Activated CD4-positive, alpha-beta T cell treated with anti-CD3 and anti-CD28 coated beads for 48 hours (primary cell): ENCODE results near the gene CEBPE.
"Not testable (repeated sequence)": the region's sequence is repeated elsewhere in the genome, so short reads cannot be mapped to it uniquely, and the experiment has no call there.

Experiments
- DNase-seq: peaks from one replicate; pipeline ENCODE4 v3.0.0-alpha.2; 2020

CEBPE gene

DNA sequence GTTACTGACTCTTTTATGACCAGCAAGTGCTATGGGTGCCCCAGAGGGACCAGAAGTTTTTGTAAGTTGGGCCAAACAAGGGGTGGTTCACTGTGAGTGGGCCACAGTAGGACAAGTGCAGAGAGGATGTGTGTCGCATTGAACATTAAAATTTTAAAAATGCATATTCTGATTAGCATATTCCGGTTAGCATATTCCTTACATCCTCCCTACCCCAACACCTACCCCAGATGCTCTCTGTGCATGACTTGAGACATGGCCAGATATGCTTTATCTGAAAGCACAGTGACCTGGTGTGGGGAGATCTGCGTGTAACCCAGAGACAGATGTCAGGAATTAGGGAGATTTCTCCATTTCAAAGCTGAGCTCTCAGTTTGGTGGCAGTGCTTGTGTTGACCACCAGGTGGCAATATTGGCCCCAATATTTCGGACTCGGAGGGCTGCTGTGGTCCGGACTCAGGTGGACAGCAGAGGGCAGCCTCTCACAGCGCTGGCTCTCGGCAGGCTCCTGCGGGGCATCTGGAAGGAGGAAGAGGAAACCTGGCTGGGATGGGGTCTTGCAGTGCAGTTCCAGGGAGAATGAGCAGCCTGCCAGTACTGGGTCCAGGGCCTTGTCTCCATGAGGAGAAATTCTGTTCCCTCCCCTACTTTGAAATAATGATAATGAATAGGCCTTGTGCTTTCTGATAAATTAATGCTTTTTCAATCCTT lies 1.6 kb upstream of the CEBPE start:
- DNase-seq, result peak; percentile 88

DNA sequence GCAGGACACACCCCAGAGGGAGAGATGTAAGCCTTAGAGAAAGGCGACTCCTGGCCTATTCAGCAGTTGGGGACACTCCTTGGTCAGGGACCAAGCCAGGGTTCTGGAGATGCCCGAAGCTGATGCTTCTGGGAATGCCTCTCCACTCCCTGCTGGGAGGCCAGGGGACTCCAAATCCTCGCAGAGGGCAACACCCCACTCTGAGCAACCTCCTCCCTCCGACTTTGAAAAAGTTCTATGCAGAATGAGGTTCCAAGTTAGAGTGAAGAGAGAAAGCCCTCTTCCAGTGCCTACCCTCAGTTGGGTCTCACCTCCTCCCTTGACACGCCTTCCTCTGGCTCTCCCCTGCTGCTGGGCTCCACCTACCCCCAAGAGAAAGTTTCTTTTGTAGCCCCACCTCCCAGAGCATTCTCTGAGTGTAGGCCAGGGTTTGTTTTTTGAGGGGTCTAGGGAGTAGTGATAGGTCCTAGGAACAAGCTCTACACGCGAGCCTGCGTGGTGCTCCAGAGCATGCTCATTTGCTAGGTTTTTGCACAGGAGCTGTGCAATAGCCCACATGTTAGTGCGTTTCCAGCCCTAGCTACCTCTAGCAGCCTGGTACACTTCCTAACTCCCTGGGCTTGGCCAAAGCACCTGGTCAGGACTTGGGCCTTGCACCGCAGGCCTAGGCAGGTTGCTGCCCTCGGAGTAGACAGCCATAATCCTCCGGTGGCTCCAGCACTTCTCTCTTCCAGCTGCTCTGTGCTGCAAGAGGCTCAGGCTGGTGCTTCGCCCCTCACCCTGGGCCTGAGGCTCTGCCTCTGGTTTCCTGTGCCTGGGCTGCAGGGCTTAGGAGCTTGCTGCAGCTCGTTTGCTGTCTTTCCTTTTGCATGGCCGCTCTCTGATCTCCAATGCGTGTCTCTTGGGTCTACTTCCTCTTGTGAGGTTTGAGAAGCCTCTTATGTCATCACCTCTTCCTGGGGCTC lies 590 bp upstream of the CEBPE start:
- peak; percentile 24 for DNase-seq

GRCh38 chr14:23117371-23118020 lies 1.6 kb downstream of the CEBPE start:
- DNase-seq, result no peak

- no peak for DNase-seq
Observed at GRCh38 chr14:23115918-23116317, 3.1 kb downstream of the CEBPE start.

DNA sequence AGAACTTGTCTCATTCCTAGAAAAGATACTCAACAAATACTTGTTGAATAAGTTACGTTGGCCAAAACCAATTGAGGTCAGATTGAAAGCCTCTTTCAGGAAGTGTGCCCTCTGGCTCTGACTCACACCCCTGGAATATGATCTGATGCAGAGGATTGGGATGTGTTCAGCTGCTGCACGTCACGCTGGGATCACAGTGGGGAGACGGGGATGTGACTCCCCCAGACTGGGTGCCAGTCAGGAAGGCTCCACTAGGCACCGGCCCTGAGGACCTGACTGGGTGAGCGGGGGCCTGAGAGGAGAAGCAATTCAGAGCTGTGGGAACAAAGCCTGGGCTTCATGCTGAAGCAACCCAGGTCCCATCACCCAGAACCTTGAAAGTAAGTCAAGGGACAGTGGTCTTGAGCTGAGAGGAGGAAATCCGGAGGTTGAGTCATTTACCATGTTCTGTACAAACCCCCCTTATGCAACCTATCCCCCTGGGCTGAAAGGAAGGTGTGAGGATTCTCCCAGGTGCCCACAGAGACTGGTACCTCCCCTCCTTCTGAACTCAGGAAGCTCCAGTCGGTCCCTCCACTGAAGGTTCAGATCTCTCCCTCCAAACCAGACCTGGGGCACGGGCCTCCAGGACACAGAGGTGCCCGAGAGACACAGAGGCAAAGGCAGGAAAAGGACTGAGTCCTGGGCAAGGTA lies 3.9 kb downstream of the CEBPE start:
- no peak for DNase-seq

- no peak for DNase-seq
Observed at GRCh38 chr14:23114669-23115038, 4.4 kb downstream of the CEBPE start.

- no peak for DNase-seq
Observed at GRCh38 chr14:23114120-23114458, 5.0 kb downstream of the CEBPE start.

DNA sequence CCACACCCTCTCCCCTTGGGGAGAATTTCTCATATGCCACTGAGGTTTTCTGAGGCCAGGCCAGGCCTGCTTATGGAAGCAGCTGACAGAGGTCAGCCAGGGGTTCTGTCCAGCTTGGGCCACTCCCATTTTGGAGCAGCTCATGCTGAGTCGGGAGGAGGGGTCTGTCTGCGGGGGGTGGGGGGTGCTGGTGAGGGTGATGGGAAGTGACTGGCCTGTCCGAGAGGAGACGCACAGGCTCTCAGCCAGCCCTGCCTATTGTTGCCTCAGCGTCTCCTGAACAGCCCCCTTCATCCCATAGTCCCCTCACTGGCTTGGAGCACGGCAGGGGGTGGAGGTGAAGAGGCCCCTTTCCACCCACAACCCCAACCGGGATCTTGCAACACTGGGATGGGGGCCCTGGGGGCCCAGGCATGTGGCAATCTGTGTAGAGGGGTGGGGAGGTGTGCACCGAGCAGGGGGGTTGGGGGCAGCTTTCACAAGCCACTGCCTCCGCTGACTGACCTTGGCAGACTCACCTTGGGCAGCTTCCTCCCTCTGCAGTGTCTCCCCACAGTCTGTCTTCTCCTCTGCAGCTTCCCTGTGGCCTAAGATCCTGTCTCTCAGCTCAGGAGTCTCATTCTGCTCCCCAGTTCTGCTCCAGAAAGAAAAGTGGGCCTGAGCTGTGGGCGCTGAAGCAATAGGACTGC lies 5.5 kb downstream of the CEBPE start:
- DNase-seq, result no peak

- no peak for DNase-seq
Observed at GRCh38 chr14:23112359-23113178, 6.5 kb downstream of the CEBPE start.

DNA sequence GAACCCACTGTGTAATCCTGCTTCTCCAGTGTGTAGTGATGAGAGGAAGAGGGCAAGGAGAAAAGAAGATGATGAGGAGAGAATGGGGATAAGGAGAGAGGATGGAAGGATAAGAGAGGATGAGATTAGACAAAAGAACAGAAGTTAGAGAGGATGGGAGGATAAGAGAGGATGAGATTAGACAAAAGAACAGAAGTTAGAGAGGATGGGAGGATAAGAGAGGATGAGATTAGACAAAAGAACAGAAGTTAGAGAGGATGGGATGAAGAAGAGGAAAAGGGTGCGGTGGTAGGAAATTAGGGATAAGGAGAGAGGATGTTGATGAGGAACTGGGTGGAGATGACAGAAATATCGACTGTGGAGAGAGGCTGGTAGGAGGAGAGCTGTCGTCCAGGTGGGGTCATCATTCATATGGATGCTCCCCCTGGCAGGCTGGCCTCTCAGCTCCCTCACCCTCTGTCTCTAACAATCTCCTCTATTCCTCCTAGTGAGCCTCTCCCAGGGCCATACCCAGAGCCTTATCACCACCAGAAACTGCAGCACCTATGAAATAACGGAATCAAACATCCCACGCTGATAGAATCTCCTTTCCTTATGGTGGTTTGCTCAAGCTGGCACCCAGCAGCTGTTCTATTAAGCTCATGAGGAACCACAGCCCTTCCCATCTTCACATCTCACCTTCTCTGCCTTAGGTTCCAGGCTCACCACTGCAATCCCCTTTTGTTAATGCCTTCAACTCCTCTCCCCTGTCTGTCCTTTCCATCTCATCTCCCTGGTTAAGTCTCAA lies 8.3 kb downstream of the CEBPE start:
- no peak for DNase-seq

DNA sequence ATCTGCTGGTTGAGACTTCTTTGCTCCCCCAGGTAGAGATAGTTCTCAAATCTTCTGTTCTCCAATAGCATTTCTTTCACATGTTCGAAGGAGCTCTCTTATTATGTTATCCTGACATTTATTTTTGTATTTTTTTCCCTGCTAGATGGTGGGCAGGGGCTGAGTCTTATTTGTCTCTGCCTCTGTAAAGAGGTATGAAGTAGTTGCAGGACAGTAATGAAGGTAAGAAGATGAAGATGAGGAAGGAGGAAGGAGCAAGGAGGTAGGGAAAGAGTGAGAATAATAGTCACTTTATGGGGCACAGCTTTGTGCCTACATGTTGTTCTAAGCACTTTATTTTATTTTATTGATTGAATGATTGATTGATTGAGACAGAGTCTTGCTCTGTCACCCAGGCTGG lies 9.3 kb downstream of the CEBPE start:
- no peak for DNase-seq

- DNase-seq, result not testable (repeated sequence)
Observed at GRCh38 chr14:23108169-23108568, 10.9 kb downstream of the CEBPE start.

- not testable (repeated sequence) for DNase-seq
Observed at GRCh38 chr14:23107620-23108019, 11.4 kb downstream of the CEBPE start.

GRCh38 chr14:23106747-23107045 lies 12.4 kb downstream of the CEBPE start:
- DNase-seq, result no peak

DNA sequence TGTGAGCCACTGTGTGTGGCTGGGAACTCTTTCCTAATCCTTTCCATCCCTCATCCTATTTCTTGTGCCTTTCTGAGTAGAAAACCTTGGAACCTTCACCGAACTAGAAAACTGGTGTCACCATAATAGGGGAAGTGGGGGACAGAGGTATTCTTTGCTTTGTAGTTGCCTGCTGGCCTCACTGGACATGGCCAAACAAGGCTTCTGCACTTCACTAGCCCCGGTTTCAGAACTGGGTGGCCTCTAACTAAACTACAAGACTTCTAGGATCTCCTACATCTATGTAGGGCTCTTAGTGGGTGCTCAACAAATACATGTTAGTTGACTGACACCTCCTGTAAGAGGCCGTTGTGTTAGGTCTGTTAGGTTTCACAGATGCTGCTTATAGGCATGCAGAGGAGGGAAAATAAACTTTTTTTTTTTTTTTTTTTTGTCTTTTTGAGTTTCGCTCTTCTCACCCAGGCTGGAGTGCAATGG lies 13.7 kb downstream of the CEBPE start:
- no peak for DNase-seq

GRCh38 chr14:23104591-23105347 lies 14.3 kb downstream of the CEBPE start, which contains the start of gene CIROP:
Gene CIROP (minus strand): TSS chr14:23104989. CDS start chr14:23104920, 69 bp downstream.
- DNase-seq, result no peak

- no peak for DNase-seq
Observed at GRCh38 chr14:23104070-23104590, 14.9 kb downstream of the CEBPE start.

DNA sequence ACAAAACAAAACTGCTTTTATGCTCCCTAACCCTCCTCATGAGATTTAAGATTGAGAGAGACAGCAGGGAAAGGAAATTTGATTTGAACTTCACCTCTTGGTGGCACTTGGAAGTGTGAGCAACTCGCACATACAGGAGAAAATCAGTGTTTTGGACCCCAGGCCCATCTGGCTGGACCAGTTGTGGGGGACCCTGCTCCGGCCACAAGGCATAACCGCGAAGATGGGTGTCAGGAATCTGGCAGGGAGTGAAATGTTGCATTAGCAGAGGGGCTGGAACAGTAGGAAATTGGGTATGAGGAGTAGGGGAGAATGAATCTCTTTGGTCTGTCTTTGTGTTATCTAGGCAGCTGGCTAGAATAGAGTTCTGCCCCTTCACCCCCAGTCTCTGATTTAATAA lies 15.5 kb downstream of the CEBPE start:
- DNase-seq, result no peak

- DNase-seq, result no peak
Observed at GRCh38 chr14:23102801-23103200, 16.3 kb downstream of the CEBPE start.
